HG02973 (cell line): ENCODE measurements around the gene BAHD1.

Source experiments
- ATAC-seq: cut with Tn5 transposase; IDR thresholded peaks from one replicate; pipeline ENCODE4 v1.9.1; 2021; ENCODE audit warnings: moderate library complexity; ENCODE audit not compliant: unreplicated experiment

The BAHD1 gene

DNA sequence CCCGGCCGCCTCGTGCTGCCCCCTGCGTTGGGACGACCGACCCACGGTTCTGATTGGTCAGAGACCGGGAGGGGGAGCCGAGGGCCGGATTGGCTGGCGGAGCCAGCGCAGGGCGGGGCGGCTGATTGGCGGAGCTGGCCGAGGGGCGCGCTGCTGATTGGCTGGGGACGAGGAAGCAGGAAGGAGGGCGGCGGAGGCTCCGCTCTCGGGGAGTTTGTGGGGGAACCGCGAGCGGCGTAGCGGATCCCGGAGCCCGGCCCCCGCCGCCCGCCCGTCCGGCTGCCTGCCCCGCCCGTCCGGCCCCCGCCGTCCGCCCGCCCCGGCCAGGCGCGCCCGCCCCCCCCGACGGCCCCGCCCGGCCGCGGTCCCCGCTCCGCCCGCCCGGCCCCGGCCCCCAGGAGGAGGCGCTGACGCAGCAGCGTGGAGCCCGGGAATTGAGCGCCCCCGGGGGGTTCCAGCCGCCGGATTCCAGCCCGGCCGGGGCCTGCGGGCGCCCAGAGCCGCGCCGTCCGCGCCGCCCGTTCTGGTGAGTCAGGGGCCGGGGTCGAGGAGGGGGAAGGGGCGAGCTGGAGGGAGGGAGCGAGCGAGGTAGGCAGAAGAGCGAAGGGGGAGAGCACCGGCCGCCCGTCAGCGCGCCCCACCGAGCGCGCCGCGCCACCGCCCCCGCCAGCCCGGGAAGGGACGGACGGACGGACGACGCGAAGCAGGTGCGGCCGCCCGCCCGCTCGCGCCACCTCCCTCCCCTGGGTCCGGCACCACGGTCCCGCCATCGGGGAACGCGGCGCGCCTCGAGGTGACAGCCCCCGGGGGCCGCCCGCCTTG is at the start of gene BAHD1:
Gene BAHD1 (plus strand): TSS at position 211 of the 822 bp plus-strand sequence. CDS start 17,512 bp downstream, outside the sequence.
- peak; percentile 88 for ATAC-seq

DNA sequence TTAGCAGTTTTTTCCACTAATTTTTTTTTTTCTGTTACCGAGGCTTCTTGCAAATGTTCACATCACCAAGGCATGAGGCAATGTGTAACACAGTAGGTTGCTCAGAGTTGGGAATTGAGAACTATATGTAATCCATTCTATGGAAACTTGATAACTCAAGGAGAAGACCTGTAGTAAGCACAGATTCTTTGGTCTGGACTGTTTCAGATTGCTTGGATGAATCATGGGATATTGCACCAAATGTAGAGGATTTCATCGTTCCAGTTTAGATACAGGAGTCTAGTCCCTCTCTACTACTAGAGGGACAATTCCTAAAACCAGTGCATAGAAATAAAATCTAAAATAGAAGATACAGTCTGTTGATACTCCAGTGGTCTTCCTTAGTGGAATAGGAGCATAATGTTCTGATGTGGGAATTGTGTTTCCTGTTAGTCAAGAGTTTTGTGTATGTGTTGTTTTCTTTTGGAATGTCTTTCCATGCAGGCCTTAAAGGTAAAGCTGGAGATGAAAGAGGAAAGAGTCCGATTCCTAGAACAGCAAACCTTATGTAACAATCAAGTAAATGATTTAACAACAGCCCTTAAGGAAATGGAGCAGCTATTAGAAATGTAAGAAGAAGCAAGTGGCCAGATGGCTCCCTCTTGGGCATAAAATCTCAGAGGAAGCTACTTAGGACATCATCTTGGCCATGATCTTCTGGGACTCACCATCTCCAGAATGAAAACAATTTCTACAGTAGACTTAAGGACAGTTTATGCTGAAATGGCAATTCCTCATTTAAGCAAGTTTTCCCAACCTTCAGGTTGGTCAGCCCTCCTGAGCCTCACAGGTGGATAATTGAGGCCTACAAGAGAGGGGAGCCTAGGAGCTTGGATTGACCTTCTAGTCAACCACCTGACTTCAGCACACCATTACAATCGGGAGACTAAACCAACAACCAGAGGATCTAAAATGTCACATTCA is 47.5 kb upstream of the BAHD1 start:
- ATAC-seq = no peak

- no peak for ATAC-seq
Measured at GRCh38 chr15:40397688-40398412, 42.9 kb upstream of the BAHD1 start.

DNA sequence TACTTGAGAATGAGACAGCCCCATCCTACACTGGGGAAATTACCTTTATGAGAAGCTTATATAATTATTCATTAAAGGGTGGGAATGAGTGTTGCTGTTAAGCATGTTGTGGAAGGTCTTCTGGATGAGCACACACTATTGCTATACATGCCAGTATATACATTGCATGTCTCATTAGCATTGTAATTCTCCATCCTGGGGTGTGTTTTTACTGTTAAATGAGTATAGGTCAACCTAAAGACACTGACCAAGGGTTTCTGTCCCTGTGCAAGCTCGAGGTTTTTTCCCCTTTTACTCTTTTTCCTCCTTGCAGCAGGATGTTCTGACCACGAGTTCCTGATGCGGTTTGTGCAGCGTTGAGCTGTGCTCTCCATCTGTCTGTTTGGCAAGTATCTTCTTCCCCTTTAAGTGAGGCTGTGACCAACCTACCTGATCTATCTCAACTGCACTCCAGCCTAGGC is 42.3 kb upstream of the BAHD1 start:
- ATAC-seq = peak; percentile 54

- ATAC-seq = no peak
Measured at GRCh38 chr15:40399370-40399769, 41.4 kb upstream of the BAHD1 start.

- peak; percentile 80 for ATAC-seq
Measured at GRCh38 chr15:40405501-40406381, 35.0 kb upstream of the BAHD1 start, which contains the start of gene IVD. TSS of gene IVD (plus strand) at chr15:40405795. CDS start at chr15:40405828, 33 bp downstream.

DNA sequence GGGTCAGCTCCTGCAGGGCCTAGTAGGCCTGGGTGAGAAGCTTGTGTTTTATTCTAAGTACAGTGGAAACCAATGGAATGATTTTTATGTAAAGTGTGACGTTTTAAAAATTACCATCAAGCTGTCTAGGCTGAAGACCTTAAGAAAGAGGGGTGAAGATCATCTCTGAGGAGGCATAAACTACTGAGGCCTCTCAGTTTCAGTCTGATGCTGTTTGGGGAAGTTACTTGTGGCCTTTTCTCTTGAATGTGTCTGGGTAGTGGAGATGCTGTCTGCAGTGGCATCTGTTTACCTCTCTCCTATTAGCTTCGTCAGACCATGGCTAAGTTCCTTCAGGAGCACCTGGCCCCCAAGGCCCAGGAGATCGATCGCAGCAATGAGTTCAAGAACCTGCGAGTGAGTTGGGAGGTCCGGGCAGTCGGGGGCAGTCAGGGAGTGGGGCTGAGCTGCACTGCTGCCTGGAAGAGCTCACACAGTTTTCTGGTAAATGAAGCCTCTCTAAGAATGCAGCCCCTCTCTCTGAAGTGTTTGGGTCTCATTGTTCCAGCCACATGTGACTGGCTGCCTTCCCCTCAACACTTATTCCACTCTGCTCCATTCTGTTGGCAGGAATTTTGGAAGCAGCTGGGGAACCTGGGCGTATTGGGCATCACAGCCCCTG is 33.3 kb upstream of the BAHD1 start:
- peak; percentile 48 for ATAC-seq

DNA sequence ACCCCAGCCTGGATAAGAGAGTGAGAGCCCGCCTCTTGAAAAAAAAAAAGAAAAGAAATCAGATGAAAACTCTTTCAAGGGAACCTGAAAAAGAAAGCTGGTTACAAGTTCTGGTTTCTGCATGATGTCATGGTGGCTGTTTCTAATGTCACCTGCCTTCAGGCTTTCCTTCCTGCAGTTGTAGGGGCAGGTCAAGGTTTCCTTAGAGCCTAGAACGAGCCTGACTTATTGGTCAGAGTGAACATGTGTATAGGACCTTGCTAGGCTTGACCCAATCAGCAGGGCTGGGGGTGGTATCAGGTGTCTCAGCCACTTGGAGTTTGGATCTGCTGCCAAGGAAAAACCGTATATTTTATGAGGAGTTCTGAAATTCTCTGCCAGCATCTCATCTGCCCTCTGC is 31.4 kb upstream of the BAHD1 start:
- no peak for ATAC-seq

DNA sequence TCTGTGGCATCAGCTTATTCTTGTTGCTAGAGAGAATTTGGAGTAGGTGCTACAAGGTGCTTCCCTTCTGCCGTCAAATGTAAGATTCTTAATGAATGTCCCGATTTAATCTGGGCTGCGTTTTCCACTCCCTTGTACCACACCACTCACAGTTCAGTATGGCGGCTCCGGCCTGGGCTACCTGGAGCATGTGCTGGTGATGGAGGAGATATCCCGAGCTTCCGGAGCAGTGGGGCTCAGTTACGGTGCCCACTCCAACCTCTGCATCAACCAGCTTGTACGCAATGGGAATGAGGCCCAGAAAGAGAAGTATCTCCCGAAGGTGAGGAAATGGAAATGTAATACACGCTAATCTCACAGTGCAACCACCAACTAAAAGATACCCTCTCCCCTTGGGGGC is 30.3 kb upstream of the BAHD1 start:
- no peak for ATAC-seq

DNA sequence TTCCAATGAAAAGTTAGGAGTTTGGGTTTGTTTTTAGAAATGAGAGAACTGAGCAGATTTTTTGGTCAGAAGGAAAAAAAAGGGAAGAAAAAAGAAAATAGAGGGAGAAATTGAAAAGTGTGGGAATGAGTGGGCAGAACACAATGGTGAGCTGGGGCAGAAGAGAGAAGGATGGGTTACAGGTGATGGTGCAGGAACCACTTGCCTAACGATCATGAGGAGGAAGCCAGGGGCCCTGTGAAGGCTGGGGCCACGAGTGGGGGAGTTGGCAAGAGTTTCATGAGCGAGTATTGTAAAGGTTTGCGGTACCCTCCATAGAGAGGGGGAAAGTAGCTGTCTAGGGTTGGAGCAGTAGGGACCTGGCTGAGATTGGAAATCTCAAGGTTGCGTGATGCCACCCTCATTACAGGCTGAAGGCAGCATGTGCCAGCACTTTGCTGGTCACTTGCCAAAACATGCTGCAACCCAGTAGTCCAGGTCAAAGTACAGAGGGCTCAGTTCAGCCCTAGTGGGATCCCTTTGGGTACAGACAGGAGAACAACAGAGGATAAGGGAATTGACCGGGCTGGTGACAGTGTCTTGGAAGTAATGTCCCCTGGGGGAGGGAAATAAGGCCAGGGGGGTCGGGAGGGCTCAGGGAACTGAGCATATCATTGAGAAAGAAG is 28.5 kb upstream of the BAHD1 start:
- ATAC-seq = no peak

DNA sequence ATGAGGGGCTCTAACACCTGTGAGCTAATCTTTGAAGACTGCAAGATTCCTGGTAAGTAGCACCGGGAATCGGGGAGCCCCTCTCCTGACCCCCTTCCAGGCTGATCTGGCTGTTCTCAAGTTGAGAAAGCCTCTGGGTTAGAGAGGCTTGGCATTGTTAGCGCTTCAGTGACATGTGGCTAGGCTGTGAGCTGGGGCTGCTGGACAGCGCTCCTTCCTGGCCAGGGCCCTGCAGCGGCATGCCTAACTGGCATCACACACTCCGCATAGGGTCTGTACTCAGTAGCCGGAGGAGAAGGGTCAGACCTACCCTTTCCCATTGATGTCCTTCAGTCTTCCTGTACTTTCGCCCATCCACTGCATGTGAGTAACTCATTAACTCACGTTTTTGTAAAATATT is 27.7 kb upstream of the BAHD1 start:
- ATAC-seq = no peak

GRCh38 chr15:40414816-40415215 is 25.9 kb upstream of the BAHD1 start:
- ATAC-seq = no peak

- ATAC-seq = no peak
Measured at GRCh38 chr15:40415226-40415625, 25.5 kb upstream of the BAHD1 start.

DNA sequence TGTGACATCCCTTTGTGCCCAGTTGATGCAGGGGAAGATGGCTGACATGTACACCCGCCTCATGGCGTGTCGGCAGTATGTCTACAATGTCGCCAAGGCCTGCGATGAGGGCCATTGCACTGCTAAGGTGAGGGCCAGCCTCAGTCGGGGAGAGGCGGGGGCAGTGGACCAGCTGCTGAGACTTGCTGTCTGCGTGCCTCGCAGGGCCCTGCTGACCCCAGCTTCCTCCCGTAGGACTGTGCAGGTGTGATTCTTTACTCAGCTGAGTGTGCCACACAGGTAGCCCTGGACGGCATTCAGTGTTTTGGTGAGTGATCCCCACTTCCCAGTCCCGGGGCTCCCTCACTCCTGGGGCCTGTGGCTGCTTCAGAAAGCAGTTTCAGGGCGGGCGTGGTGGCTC is 24.7 kb upstream of the BAHD1 start:
- ATAC-seq = no peak

DNA sequence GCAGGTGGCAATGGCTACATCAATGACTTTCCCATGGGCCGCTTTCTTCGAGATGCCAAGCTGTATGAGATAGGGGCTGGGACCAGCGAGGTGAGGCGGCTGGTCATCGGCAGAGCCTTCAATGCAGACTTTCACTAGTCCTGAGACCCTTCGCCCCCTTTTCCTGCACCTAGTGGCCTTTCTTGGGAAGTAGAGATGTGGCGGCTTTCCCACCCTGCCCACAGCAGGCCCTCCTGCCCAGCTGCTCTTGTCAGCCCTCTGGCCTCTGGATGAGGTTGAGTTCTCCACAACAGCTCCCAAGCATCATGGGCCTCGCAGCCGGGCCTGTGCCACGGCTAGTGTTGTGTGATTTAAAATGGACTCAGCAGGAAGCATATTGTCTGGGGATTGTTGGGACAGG is 22.6 kb upstream of the BAHD1 start:
- no peak for ATAC-seq

GRCh38 chr15:40420071-40420713 is 20.6 kb upstream of the BAHD1 start:
- ATAC-seq = no peak

DNA sequence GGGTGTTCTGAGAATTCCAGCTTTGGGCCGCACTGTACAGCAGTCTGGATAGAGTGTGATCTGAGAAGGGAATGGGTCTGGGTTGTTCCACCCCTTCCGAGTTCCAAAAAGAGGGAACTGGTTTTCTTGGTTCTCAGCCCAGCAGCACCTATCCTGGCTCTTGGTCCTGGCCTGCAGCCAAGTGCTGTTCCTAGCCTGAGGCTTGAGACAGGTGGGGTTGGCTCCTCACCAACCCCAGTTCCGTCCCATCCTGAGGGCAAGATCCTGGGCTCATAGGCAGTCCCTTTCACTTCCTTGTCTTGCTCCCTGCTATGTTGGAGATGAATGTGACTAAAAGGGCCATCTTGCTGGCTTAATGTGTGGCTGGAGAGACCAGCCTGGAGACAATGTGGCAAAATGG is 20.0 kb upstream of the BAHD1 start:
- no peak for ATAC-seq
